Peyer's patch (tissue), 4 donors: ENCODE measurements around the gene KRTAP19-6.

Experiments used
- CTCF ChIP-seq, 6 experiments: fragments of 450-650 bp in 4 of 6; fragments of 200-600 bp in 2 of 6; sonication (generic) in 1 of 6; IDR thresholded peaks; one replicate each; pipeline ENCODE4 v1.5.1; 2017 to 2019; ENCODE audit warnings: antibody characterized with exemption in 6 of 6, mild to moderate bottlenecking in 3 of 6, moderate library complexity in 1 of 6
- POLR2A ChIP-seq, 2 donors: fragments of 450-650 bp; IDR thresholded peaks; one replicate each; pipeline ENCODE4 v1.5.1; 2017; ENCODE audit warnings: antibody characterized with exemption in 2 of 2, mild to moderate bottlenecking in 2 of 2, moderate library complexity in 2 of 2

- TF ChIP-seq CTCF (IDR thresholded peaks at IDR 0.05), result no peak
- no peak for TF ChIP-seq POLR2A (IDR thresholded peaks at IDR 0.05)
Observed at GRCh38 chr21:30561957-30562356, 20.3 kb upstream of the KRTAP19-6 start.
